ENCODE results near the gene KCNG2.
A peak's percentile ranks its signal among the peaks of the same experiment; 100 is the strongest.

Gene KCNG2

DNA sequence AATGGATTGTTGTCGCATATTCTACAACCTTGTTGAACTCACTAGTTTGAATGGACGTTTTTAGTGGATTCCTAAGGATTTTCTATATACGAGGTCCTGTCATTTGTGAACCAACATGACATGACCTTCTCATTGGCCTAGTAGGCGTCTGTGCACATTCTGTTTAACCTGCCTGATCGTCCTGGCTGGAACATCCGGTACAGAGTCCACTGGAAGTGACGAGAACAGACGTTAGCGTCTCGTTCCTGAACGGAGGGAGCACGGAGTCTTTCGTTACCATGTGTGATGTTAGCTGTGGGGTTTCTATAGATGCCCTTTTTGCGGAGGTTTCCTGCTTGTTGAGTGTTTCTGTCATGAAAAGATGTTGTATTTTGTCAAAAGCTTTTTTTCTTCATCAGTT, 91.8 kb downstream of the KCNG2 start:
- DNase-seq: no peak

DNA sequence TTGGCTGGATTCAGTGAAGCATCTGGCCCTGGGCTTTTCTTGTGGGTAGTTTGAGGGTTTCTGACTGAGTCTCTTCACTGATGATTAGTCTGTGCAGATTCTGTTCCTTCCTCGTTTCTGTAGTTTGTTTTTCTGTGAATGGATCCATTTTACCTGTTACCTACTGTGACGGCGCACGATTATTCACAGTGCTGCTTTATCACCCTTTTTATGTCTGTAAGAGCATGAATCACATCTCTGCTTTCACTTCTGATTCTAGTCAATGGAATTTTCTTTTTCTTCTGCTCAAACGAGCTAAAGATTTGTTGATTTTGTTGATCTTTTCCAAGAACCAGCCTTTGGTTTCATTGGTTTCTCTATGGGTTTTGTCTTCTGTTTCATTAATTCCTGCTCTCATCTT, 92.9 kb downstream of the KCNG2 start:
- peak; percentile 55 for DNase-seq

GRCh38 chr18:79896738-79897137, 99.0 kb downstream of the KCNG2 start:
- DNase-seq: no peak

DNA sequence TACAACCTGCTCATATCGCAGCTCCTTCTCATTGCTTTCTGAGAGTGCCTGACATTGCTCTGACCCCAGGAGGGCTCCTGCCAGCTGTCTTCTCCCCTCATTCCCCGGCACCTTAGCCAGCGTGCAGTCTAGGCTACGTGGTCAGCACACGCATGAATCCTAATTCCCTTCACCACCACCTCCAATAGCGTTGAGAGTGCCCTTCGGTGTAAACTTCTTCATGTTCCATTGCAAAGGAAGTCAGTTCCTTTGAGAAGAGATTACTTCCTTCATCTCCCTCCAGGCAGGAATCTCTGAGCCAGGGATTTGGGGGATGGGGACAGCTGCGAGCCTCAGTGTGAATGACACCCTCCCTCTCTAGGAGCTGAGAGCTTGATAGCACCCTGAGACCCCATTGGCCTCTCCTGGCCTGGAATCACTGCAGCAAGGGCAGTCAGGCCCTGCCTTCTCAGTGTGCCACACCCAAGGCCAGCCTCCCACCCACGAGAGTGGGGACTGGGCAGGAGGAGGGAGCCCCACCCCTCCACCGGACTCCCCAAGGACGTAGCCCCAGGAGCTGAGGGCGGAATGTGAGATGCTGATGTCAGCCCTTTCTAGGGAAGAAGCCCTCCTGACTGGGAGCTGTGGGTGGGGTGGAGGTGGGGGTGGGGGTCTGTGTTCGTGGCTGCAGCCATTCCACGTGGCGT, 100.3 kb downstream of the KCNG2 start:
- no peak for DNase-seq

- DNase-seq: no peak
These were observed 101.3 kb downstream of the KCNG2 start for GRCh38 chr18:79898952-79899608.

DNA sequence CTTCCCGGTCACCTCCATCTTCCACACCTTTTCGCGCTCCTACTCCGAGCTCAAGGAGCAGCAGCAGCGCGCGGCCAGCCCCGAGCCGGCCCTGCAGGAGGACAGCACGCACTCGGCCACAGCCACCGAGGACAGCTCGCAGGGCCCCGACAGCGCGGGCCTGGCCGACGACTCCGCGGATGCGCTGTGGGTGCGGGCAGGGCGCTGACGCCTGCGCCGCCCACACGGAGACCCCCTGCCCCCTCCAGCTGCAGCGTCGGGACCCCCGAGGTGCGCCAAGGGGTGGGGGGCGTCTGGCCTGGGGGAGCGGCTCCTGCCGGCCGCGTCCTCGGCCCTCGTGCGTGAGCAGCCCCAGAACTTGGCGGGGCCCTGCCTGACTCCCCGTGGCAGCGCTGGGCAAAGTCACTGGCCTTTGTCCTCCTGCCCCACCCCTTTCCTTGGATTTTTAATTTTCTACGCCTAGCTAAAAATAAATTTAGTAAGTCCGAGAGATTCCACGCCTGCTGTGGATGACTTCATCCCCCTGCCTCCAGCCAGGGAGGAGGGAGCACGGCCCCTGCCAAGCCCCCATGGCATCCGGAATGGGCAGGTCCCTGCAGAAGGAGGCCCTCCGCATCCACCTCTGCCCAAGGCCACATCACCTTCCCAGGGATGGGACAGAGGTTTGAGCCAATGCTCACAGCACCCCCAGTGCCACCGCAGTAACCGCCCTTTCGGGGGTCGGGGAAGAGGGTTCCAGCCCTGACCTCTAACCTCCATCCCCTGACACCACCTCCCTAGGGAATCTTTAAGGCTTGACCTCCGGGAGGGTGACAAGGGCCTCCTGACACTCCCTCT, 102.1 kb downstream of the KCNG2 start:
- no peak for DNase-seq

DNA sequence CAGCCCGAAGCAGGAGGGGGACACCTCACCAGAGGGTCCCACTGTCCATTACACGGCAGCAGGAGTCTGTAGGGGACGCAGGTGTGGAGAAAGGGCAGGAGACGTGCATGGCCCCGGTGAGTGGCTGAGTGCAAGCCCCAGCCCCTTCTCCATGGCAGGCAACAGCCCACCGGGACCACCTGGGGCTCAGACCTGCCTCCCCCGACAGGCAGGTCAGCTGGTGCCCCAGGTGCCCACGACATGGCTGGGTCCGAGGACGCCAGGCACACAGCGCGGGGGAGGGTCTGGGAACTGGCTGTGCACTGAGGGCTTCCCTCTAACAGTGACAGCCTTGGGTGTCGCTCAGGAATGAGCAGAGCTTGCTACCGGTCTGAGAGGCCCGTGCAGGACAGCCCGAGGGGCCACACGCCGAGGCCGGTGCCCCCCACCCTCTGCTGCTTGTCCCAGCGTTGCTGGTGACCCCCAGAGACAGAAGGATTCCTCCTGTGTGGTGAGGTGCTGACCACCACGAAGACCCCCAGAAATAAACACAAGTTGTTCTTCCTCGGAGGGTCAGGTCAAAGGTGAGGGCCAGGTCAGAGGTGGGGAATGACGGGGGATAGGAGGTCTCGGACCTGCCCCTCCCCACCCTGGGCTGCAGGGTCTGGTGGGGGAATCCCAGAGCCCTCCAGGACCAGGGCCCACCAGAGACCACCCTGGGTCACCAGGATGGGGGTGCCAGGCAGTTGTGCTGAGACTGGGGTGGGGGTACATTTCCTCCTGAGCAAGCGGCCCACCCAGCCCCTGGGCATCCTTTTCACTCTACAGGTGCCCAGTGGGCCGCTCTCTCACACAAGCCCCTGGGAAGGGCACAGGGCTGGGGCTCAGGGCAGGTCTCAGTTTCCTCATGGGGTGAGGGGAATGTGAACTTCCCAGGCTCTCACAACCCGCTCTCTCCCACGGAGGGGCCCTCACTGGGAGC, 103.2 kb downstream of the KCNG2 start:
- DNase-seq: no peak

DNA sequence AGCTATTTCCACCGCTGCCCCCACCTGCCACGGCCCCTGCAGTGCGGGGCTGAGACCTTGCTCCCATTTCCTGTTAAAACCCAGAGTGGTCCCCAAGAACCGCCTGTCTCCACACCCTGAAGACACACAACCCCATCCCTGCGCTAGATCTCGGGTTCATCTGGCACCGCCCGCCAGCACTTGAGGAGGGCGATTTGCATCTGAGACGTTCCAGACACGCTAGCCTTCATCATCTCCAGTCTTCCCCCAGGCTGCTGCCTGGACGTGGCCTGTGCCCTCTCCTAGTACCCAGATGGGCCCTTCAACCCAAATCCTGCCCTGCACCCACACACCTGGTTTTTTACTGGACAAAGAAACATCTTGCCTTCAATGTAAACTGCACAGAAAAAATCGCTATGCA, 103.9 kb downstream of the KCNG2 start:
- no peak for DNase-seq

- no peak for DNase-seq
These were observed 104.3 kb downstream of the KCNG2 start for GRCh38 chr18:79902075-79902474.

DNA sequence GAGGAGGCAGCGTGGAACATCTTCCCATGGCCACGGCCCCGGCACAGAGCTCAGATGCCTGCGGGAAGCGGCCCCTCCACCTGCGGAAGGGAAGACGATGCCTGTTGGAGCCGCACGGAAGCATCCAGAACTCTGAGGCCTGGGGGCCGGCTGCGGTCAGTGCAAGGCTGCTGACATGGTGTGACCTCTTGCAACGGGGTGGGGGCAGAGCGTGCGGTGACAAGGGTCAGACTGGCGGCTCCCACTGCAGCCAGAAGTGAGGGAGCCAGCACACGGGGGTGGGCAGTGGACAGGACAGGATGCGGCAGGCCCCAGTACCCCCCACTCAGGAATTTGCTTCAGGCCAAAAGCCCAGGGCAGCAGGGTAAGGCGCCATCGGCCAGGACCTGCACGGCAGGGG, 104.9 kb downstream of the KCNG2 start:
- DNase-seq: no peak

DNA sequence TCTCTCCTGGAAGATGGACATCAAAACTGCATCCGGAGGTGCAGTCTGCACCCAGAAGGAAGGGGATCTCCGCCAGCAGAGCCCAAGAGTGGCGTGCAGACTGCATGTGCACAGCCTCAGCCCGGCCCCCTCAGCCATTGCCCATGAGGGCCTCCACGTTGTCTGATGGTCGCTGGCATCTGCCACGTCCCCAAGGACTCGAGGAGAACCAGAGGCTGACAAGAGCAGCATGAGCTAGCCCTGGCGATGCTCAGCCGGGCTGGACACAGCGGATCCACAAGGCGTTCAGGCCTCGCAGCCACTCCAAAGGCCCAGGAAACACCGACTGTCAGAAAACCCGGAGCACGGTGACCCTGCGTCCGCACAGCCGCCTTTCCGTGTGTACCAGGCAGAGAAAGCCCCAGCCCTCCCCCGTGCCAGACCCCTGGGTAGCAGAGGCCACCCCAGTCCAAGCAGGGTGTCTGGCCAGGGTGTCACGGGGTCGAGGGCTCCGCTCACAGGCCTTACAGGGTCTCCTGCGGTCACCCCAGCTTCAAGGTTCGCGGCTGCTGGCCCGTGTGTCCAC, 105.4 kb downstream of the KCNG2 start:
- DNase-seq: no peak

- DNase-seq: no peak
These were observed 106.1 kb downstream of the KCNG2 start for GRCh38 chr18:79903787-79904356.

DNA sequence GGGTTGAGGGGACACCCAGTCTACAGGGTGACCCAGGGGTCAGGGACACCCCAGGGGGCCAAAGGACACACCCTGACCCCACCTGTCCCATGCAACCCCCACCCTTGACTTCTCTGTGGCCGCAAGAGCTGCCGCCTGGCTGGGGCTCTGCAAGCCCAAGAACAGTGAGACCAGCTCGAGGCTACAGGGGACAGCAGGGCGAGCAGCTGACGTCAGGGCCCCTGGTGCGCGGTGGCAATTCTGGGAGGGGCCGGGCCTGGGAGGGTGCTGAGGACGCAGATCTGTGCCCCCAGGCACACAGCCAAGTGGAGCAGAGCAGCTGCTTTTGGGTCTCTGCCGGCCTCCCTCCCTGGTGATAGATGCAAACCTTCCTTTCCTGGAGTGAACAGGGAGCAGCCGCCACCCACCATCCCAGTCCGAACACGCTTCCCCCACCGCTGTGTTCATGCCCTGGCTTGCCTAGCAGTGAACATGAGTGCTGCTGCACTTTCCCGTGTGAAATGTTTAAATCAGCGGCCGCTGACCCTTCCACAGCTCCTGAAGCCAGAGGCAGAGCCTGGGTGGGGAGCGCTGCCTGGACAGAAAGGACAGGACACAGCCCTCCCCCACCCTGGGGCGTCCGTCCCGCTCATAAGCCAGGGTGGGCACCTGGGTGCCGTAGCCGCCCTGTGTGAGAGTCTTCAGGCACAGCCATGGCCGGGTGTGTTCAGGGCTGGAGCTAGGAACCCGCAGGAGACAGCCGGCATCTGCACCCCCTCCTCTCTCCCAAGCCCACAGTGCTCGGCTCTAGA, 106.8 kb downstream of the KCNG2 start:
- no peak for DNase-seq

DNA sequence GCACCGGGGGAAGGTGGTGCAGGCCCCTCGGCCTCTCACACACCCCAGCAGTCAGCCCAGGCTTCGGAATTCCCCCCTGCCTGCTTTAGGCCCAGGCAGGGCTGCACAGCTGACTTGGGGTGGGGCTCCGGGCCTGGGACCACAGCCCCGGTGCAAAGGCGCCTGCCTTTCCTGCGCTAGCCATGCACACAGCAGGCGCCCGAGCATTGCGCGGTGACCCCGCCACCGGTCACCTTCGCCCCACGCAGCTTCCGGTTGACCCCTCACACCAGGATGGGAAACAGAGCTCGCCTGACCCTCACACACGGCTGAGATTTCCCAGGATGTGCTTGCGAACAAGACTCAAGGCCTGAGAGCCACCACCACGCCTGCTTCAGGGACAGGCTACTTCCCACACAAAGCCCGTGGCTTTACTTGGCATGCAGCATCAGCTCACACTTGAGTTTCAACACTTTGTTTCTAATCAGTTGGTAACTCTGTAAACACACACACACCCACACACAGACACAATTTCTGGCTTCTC, 107.7 kb downstream of the KCNG2 start:
- no peak for DNase-seq

DNA sequence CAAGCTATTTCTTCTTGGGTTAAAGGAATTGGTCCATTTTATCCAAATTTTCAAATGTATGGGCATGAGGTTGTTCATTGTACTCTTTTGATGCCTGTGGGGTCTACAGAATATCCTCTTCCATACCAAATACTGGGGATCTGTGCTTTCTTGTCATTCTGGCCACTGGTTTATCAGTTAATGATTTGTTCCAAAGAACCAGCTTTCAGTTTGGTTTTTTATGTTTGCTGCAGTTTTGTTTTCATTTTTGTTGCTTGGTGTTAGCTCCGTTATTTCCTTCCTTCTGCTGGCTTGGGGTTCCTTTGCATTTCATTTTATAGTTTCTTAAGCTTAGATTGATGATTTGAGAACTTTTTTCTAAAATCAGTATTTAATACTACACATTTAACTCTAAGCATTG, 108.3 kb downstream of the KCNG2 start:
- DNase-seq: peak; percentile 7

GRCh38 chr18:79906706-79907105, 109.0 kb downstream of the KCNG2 start:
- DNase-seq: no peak

- DNase-seq: no peak
These were observed 113.0 kb downstream of the KCNG2 start for GRCh38 chr18:79910563-79911343.

- DNase-seq: no peak
These were observed 113.9 kb downstream of the KCNG2 start for GRCh38 chr18:79911344-79912270.
